Stimulated activated CD8-positive, alpha-beta memory T cell treated with anti-CD3 and anti-CD28 coated beads, Interleukin-7, amount 100 ng/mL, for 4 hours (primary cell): ENCODE measurements around the gene DDR1.

Source experiments
- DNase-seq, 2 donors: peaks; one replicate each; pipeline ENCODE4 v3.0.0-alpha.2; 2020; ENCODE audit warnings: low read depth in 2 of 2

DDR1 gene

GRCh38 chr6:30881392-30882203, 2.7 kb upstream of the DDR1 start:
- no peak for DNase-seq

GRCh38 chr6:30882204-30882758, 2.0 kb upstream of the DDR1 start:
- no peak for DNase-seq

- DNase-seq: no peak
Measured at GRCh38 chr6:30882759-30883684, 1.3 kb upstream of the DDR1 start.

- DNase-seq: peak in 1 of 2 donors; percentile 32
Measured at GRCh38 chr6:30884521-30885480, 482 bp downstream of the DDR1 start.

GRCh38 chr6:30885481-30885998, 1.2 kb downstream of the DDR1 start:
- no peak for DNase-seq

- no peak for DNase-seq
Measured at GRCh38 chr6:30885999-30886896, 1.9 kb downstream of the DDR1 start.

- no peak for DNase-seq
Measured at GRCh38 chr6:30886897-30887255, 2.6 kb downstream of the DDR1 start.

- no peak for DNase-seq
Measured at GRCh38 chr6:30887901-30888815, 3.8 kb downstream of the DDR1 start.

- DNase-seq: no peak
Measured at GRCh38 chr6:30888816-30889495, 4.6 kb downstream of the DDR1 start.

GRCh38 chr6:30889496-30889885, 5.2 kb downstream of the DDR1 start:
- DNase-seq: no peak

- no peak for DNase-seq
Measured at GRCh38 chr6:30889921-30890645, 5.8 kb downstream of the DDR1 start.

GRCh38 chr6:30890646-30891449, 6.5 kb downstream of the DDR1 start:
- no peak for DNase-seq

- DNase-seq: no peak
Measured at GRCh38 chr6:30891450-30891723, 7.1 kb downstream of the DDR1 start.

- DNase-seq: no peak
Measured at GRCh38 chr6:30891816-30892538, 7.7 kb downstream of the DDR1 start.

- DNase-seq: no peak
Measured at GRCh38 chr6:30893001-30893591, 8.8 kb downstream of the DDR1 start.

GRCh38 chr6:30893666-30894065, 9.3 kb downstream of the DDR1 start:
- DNase-seq: no peak
